ENCODE results near the gene TEX9.
"Not testable (repeated sequence)": the region's sequence is repeated elsewhere in the genome, so short reads cannot be mapped to it uniquely, and the experiment has no call there.

The TEX9 gene

GRCh38 chr15:56383010-56383409, 17.8 kb downstream of the TEX9 start:
- H3K27ac ChIP-seq, result no peak overlapping the region
- H3K4me3 ChIP-seq, result no peak overlapping the region
- no peak for DNase-seq (ENCODE audit: low spot score)
- no peak for TF ChIP-seq CTCF (IDR thresholded peaks at IDR 0.05)

GRCh38 chr15:56385908-56386307, 20.7 kb downstream of the TEX9 start:
- no peak for TF ChIP-seq CTCF (IDR thresholded peaks at IDR 0.05)
- Histone ChIP-seq H3K4me3 (no peak overlapping the region), H3K27ac (no peak overlapping the region)
- no peak for DNase-seq (ENCODE audit: low spot score)

- no peak for DNase-seq (ENCODE audit: low spot score)
- Histone ChIP-seq H3K27ac (no peak overlapping the region), H3K4me3 (no peak overlapping the region)
- TF ChIP-seq CTCF (IDR thresholded peaks at IDR 0.05), result no peak
These were observed 25.6 kb downstream of the TEX9 start for GRCh38 chr15:56390739-56391267.

- TF ChIP-seq CTCF (IDR thresholded peaks at IDR 0.05), result no peak
- no peak for DNase-seq (ENCODE audit: low spot score)
- Histone ChIP-seq H3K27ac (no peak overlapping the region), H3K4me3 (no peak overlapping the region)
These were observed 28.1 kb downstream of the TEX9 start for GRCh38 chr15:56393277-56393676.

GRCh38 chr15:56394909-56395308, 29.7 kb downstream of the TEX9 start:
- TF ChIP-seq CTCF (IDR thresholded peaks at IDR 0.05), result no peak
- no peak overlapping the region for H3K4me3 ChIP-seq
- H3K27ac ChIP-seq, result no peak overlapping the region
- DNase-seq (ENCODE audit: low spot score), result no peak

- H3K27ac ChIP-seq; DNase-seq (ENCODE audit: low spot score); H3K4me3 ChIP-seq: not testable (repeated sequence)
These were observed 32.1 kb downstream of the TEX9 start for GRCh38 chr15:56397325-56397724.

- not testable (repeated sequence) for H3K27ac ChIP-seq; DNase-seq (ENCODE audit: low spot score); H3K4me3 ChIP-seq
These were observed 34.0 kb downstream of the TEX9 start for GRCh38 chr15:56399209-56399608.

- TF ChIP-seq CTCF (IDR thresholded peaks at IDR 0.05), result no peak
- no peak for DNase-seq (ENCODE audit: low spot score)
These were observed 45.5 kb downstream of the TEX9 start for GRCh38 chr15:56410721-56411120.

More at GRCh38 chr15:56410721-56411120, 45.5 kb downstream of the TEX9 start:
- Histone ChIP-seq H3K27ac (no peak overlapping the region), H3K4me3 (no peak overlapping the region)
